Measurements from ENCODE around the gene WDR27.

The WDR27 gene

DNA sequence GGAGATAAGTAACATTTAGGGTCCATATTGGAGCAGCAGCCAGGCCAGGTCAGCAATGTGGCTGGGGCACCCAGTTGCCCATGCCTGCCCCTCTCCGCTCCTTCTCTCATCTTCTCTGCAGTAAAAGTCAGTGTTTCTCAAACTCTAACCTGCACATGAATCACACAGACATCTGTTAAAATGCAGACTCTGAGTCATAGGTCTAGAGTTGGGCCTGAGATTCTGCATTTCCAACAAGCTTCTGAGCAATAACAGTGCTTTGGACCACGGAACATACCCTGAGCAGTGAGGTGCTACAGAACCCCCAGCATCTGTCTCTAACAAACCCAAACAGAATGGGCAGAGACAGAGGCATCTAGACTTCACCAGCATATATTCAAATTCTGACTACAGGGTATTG lies 12.3 kb upstream of the WDR27 start:
- TF ChIP-seq ZFP30 (CRISPR knock-in tag; IDR thresholded peaks at IDR 0.05) (no peak), PPARA (CRISPR knock-in tag; IDR thresholded peaks at IDR 0.05; ENCODE audit: borderline replicate concordance) (no peak), ARNTL (CRISPR knock-in tag; IDR thresholded peaks at IDR 0.05; ENCODE audit: borderline replicate concordance, low read depth) (no peak)
- ATAC-seq, result no peak

DNA sequence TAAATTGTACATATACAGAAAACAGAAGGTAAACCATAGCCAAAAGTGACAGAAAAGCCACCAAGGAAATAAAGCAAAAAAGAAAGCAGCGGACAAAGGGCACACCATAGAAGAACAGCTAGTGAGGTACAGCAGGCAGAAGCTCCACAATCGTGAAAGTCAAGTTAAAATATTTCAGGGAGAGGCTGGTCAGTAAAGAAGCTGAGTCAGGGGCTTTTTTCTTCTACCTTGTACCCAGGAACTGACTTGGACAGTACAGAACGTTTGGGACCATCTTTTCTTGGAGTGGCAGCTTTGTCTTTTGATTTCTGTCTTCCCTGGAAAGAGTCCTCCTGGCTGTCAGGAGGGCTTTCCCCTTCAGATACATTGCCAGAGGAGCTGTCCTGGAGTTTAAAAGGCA lies 8.2 kb upstream of the WDR27 start:
- TF ChIP-seq ZC3H10 (CRISPR knock-in tag; IDR thresholded peaks at IDR 0.05) (no peak), OSR1 (CRISPR knock-in tag; IDR thresholded peaks at IDR 0.05) (no peak)
- ATAC-seq, result no peak

DNA sequence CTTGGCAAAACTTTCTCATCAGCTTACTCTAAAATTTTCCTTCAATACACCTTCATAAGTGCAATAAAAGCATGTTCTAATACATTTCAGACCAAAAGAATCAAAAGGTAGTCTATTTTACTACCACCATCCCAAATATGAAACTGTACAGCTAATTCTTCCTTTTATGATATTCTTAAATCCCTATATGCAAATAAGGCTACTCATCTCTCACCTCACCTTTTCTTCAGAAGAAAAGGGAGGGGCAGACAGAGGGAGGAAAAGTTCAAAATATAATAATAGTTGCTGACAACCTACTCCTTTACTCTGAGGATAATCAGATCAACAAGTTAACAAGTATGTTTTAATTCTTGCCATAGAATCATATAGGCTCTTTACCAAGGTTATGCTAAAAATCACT lies 7.5 kb upstream of the WDR27 start:
- ATAC-seq, result no peak
- TF ChIP-seq, protein P1, sequence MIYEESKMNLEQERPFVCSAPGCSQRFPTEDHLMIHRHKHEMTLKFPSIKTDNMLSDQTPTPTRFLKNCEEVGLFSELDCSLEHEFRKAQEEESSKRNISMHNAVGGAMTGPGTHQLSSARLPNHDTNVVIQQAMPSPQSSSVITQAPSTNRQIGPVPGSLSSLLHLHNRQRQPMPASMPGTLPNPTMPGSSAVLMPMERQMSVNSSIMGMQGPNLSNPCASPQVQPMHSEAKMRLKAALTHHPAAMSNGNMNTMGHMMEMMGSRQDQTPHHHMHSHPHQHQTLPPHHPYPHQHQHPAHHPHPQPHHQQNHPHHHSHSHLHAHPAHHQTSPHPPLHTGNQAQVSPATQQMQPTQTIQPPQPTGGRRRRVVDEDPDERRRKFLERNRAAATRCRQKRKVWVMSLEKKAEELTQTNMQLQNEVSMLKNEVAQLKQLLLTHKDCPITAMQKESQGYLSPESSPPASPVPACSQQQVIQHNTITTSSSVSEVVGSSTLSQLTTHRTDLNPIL (CRISPR knock-in tag; IDR thresholded peaks at IDR 0.05; ENCODE audit: low read depth), result no peak
- no peak for TF ChIP-seq ZC3H10 (CRISPR knock-in tag; IDR thresholded peaks at IDR 0.05)
- TF ChIP-seq, protein P2, sequence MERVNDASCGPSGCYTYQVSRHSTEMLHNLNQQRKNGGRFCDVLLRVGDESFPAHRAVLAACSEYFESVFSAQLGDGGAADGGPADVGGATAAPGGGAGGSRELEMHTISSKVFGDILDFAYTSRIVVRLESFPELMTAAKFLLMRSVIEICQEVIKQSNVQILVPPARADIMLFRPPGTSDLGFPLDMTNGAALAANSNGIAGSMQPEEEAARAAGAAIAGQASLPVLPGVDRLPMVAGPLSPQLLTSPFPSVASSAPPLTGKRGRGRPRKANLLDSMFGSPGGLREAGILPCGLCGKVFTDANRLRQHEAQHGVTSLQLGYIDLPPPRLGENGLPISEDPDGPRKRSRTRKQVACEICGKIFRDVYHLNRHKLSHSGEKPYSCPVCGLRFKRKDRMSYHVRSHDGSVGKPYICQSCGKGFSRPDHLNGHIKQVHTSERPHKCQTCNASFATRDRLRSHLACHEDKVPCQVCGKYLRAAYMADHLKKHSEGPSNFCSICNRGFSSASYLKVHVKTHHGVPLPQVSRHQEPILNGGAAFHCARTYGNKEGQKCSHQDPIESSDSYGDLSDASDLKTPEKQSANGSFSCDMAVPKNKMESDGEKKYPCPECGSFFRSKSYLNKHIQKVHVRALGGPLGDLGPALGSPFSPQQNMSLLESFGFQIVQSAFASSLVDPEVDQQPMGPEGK (CRISPR knock-in tag; IDR thresholded peaks at IDR 0.05; ENCODE audit: borderline replicate concordance), result no peak
- TF ChIP-seq BACH2 (CRISPR knock-in tag; IDR thresholded peaks at IDR 0.05; ENCODE audit: borderline replicate concordance), result no peak
- no peak for TF ChIP-seq CSDC2 (CRISPR knock-in tag; IDR thresholded peaks at IDR 0.05)
- TF ChIP-seq ZFP3 (CRISPR knock-in tag; IDR thresholded peaks at IDR 0.05), result no peak
- TF ChIP-seq ZNF8 (CRISPR knock-in tag; IDR thresholded peaks at IDR 0.05), result no peak
- no peak for TF ChIP-seq ZNF565 (CRISPR knock-in tag; conservative IDR thresholded peaks at IDR 0.05; ENCODE audit: low read depth)
- no peak for TF ChIP-seq TCF4 (CRISPR knock-in tag; IDR thresholded peaks at IDR 0.05; ENCODE audit: borderline replicate concordance)

DNA sequence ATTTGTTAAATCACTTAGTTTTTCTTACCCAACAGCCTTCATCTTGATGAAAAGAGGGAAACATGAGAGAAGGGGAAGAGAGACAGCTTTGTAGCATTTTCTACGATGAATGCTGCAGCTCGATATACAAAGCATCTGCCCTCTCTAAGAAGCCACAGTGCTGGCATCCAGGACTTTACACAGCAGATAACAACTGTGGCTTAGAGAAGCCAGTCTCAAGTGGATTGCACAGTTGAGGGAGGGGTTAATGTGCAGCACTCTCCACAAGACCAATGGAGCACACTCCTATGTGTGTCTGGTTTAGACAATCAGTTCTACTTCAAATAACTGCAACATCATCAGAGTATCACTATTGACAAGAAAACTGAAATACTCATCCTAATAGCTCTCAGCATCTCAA lies 5.9 kb upstream of the WDR27 start:
- ATAC-seq, result no peak; the same call in 2 of the 3 replicates
- TF ChIP-seq PPARA (CRISPR knock-in tag; IDR thresholded peaks at IDR 0.05; ENCODE audit: borderline replicate concordance) (no peak), ISL1 (CRISPR knock-in tag; IDR thresholded peaks at IDR 0.05) (no peak), ZNF70 (CRISPR knock-in tag; IDR thresholded peaks at IDR 0.05) (no peak), RARB (CRISPR knock-in tag; IDR thresholded peaks at IDR 0.05) (no peak), ARNTL (CRISPR knock-in tag; IDR thresholded peaks at IDR 0.05; ENCODE audit: borderline replicate concordance, low read depth) (no peak), ESRRG (CRISPR knock-in tag; IDR thresholded peaks at IDR 0.05) (no peak), TCF4 (CRISPR knock-in tag; IDR thresholded peaks at IDR 0.05; ENCODE audit: borderline replicate concordance) (no peak), GLIS3 (CRISPR knock-in tag; IDR thresholded peaks at IDR 0.05) (no peak), OSR1 (CRISPR knock-in tag; IDR thresholded peaks at IDR 0.05) (no peak), ZNF565 (CRISPR knock-in tag; conservative IDR thresholded peaks at IDR 0.05; ENCODE audit: low read depth) (no peak), ZNF8 (CRISPR knock-in tag; IDR thresholded peaks at IDR 0.05) (no peak), TOX (CRISPR knock-in tag; IDR thresholded peaks at IDR 0.05; ENCODE audit: borderline replicate concordance) (no peak), ZFP3 (CRISPR knock-in tag; IDR thresholded peaks at IDR 0.05) (no peak)
- TF ChIP-seq, protein P3, sequence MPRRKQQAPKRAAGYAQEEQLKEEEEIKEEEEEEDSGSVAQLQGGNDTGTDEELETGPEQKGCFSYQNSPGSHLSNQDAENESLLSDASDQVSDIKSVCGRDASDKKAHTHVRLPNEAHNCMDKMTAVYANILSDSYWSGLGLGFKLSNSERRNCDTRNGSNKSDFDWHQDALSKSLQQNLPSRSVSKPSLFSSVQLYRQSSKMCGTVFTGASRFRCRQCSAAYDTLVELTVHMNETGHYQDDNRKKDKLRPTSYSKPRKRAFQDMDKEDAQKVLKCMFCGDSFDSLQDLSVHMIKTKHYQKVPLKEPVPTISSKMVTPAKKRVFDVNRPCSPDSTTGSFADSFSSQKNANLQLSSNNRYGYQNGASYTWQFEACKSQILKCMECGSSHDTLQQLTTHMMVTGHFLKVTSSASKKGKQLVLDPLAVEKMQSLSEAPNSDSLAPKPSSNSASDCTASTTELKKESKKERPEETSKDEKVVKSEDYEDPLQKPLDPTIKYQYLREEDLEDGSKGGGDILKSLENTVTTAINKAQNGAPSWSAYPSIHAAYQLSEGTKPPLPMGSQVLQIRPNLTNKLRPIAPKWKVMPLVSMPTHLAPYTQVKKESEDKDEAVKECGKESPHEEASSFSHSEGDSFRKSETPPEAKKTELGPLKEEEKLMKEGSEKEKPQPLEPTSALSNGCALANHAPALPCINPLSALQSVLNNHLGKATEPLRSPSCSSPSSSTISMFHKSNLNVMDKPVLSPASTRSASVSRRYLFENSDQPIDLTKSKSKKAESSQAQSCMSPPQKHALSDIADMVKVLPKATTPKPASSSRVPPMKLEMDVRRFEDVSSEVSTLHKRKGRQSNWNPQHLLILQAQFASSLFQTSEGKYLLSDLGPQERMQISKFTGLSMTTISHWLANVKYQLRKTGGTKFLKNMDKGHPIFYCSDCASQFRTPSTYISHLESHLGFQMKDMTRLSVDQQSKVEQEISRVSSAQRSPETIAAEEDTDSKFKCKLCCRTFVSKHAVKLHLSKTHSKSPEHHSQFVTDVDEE (CRISPR knock-in tag; IDR thresholded peaks at IDR 0.05), result no peak
- TF ChIP-seq, protein P4, sequence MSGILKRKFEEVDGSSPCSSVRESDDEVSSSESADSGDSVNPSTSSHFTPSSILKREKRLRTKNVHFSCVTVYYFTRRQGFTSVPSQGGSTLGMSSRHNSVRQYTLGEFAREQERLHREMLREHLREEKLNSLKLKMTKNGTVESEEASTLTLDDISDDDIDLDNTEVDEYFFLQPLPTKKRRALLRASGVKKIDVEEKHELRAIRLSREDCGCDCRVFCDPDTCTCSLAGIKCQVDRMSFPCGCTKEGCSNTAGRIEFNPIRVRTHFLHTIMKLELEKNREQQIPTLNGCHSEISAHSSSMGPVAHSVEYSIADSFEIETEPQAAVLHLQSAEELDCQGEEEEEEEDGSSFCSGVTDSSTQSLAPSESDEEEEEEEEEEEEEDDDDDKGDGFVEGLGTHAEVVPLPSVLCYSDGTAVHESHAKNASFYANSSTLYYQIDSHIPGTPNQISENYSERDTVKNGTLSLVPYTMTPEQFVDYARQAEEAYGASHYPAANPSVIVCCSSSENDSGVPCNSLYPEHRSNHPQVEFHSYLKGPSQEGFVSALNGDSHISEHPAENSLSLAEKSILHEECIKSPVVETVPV (CRISPR knock-in tag; IDR thresholded peaks at IDR 0.05), result no peak
- TF ChIP-seq, protein P1 (CRISPR knock-in tag; IDR thresholded peaks at IDR 0.05; ENCODE audit: low read depth), result no peak
- TF ChIP-seq, protein P2 (CRISPR knock-in tag; IDR thresholded peaks at IDR 0.05; ENCODE audit: borderline replicate concordance), result no peak
